SHP77 (cell line): ENCODE data around the gene FUT7.

Experiments
- DNase-seq, 2 experiments: peaks; one replicate each; lab custom pipeline; 2025; lab: John Stamatoyannopoulos, UW

FUT7 gene

GRCh38 chr9:136982232-136983051, 49.4 kb downstream of the FUT7 start, which contains the start of gene LCNL1:
LCNL1 (plus strand) TSS chr9:136982993; CDS start chr9:136983587, 594 bp downstream.
- no peak for DNase-seq

GRCh38 chr9:136981588-136982231, 50.2 kb downstream of the FUT7 start:
- DNase-seq: no peak

- DNase-seq: no peak
These were observed 51.0 kb downstream of the FUT7 start for GRCh38 chr9:136980669-136981478.
